Measurements from ENCODE around the gene SMIM41. TPM values are rescaled to one million over a fixed set of nuclear protein-coding genes. Genes with fewer than 3 reads are reported as not detected.

SMIM41 gene
- total RNA-seq, 1 donor from 2014 or later: 0.88 TPM

GRCh38 chr12:52126605-52127578 is 47.4 kb downstream of the SMIM41 start:
- TF ChIP-seq CTCF (IDR thresholded peaks at IDR 0.05; ENCODE audit: partially characterized antibody, unreplicated experiment): no peak
- no peaks in the 10 kb centered on the region for H3K36me3 Mint-ChIP-seq (ENCODE audit: unreplicated experiment)
- H3K27me3 Mint-ChIP-seq (ENCODE audit: unreplicated experiment): peaks cover 9% of the 10 kb centered on the region
- peaks cover 22% of the 10 kb centered on the region for H3K4me1 Mint-ChIP-seq (ENCODE audit: low read depth, unreplicated experiment)
- H3K27ac Mint-ChIP-seq (ENCODE audit: unreplicated experiment): no peak overlapping the region
- peak overlapping the region; percentile 22 for H3K4me3 Mint-ChIP-seq (ENCODE audit: unreplicated experiment)
- DNase-seq: no peak
- H3K9me3 Mint-ChIP-seq (ENCODE audit: unreplicated experiment): peaks cover 7% of the 10 kb centered on the region

GRCh38 chr12:52127683-52128450 is 48.4 kb downstream of the SMIM41 start:
- DNase-seq: no peak
- Mint-ChIP-seq H3K36me3 (ENCODE audit: unreplicated experiment) (no peaks in the 10 kb centered on the region), H3K27me3 (ENCODE audit: unreplicated experiment) (peaks cover 7% of the 10 kb centered on the region), H3K27ac (ENCODE audit: unreplicated experiment) (no peak overlapping the region), H3K9me3 (ENCODE audit: unreplicated experiment) (peaks cover 3% of the 10 kb centered on the region), H3K4me1 (ENCODE audit: low read depth, unreplicated experiment) (peaks cover 14% of the 10 kb centered on the region), H3K4me3 (ENCODE audit: unreplicated experiment) (no peak overlapping the region)
- TF ChIP-seq CTCF (IDR thresholded peaks at IDR 0.05; ENCODE audit: partially characterized antibody, unreplicated experiment): no peak

- Mint-ChIP-seq H3K36me3 (ENCODE audit: unreplicated experiment) (no peaks in the 10 kb centered on the region), H3K4me3 (ENCODE audit: unreplicated experiment) (no peak overlapping the region), H3K4me1 (ENCODE audit: low read depth, unreplicated experiment) (peaks cover 9% of the 10 kb centered on the region), H3K9me3 (ENCODE audit: unreplicated experiment) (peaks cover 3% of the 10 kb centered on the region), H3K27me3 (ENCODE audit: unreplicated experiment) (no peaks in the 10 kb centered on the region), H3K27ac (ENCODE audit: unreplicated experiment) (no peak overlapping the region)
- no peak for TF ChIP-seq CTCF (IDR thresholded peaks at IDR 0.05; ENCODE audit: partially characterized antibody, unreplicated experiment)
- DNase-seq: no peak
These were observed 51.2 kb downstream of the SMIM41 start for GRCh38 chr12:52130711-52131110.

GRCh38 chr12:52132754-52133161 is 53.3 kb downstream of the SMIM41 start:
- H3K4me3 Mint-ChIP-seq (ENCODE audit: unreplicated experiment): no peak overlapping the region
- H3K4me1 Mint-ChIP-seq (ENCODE audit: low read depth, unreplicated experiment): no peaks in the 10 kb centered on the region
- TF ChIP-seq CTCF (IDR thresholded peaks at IDR 0.05; ENCODE audit: partially characterized antibody, unreplicated experiment): no peak
- DNase-seq: no peak
- no peaks in the 10 kb centered on the region for H3K9me3 Mint-ChIP-seq (ENCODE audit: unreplicated experiment)
- H3K27ac Mint-ChIP-seq (ENCODE audit: unreplicated experiment): no peak overlapping the region
- no peaks in the 10 kb centered on the region for H3K27me3 Mint-ChIP-seq (ENCODE audit: unreplicated experiment)
- no peaks in the 10 kb centered on the region for H3K36me3 Mint-ChIP-seq (ENCODE audit: unreplicated experiment)
